ENCODE measurements around the gene EGLN3.

EGLN3 gene

DNA sequence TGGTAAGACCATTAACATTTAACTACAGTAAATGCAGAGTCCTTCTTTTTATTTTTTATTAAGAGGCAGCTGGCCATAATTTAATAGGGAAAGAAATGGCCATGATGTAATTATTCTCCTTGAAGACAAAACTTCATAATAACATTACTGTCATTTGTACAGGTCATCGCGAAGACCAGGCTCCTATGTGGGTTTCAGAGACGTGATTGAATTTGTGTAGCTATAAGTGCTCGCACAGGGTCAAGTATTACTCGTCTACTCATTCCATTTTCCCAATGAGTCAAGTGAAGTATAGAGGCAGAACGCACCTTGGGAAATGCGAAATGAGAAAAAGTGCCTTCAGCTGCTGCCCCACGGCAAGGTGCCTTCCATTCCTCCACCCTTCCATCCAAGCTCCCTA is 40.4 kb downstream of the EGLN3 start:
- ChIA-PET POLR2A (ENCODE audit: low non-redundant PET) (no interaction called here), CTCF (no interaction called here)
- TF ChIP-seq, protein P1, sequence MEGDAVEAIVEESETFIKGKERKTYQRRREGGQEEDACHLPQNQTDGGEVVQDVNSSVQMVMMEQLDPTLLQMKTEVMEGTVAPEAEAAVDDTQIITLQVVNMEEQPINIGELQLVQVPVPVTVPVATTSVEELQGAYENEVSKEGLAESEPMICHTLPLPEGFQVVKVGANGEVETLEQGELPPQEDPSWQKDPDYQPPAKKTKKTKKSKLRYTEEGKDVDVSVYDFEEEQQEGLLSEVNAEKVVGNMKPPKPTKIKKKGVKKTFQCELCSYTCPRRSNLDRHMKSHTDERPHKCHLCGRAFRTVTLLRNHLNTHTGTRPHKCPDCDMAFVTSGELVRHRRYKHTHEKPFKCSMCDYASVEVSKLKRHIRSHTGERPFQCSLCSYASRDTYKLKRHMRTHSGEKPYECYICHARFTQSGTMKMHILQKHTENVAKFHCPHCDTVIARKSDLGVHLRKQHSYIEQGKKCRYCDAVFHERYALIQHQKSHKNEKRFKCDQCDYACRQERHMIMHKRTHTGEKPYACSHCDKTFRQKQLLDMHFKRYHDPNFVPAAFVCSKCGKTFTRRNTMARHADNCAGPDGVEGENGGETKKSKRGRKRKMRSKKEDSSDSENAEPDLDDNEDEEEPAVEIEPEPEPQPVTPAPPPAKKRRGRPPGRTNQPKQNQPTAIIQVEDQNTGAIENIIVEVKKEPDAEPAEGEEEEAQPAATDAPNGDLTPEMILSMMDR (conservative IDR thresholded peaks at IDR 0.05; ENCODE audit: low read depth), result no peak
- no peak for DNase-seq (ENCODE audit: low spot score)
- H3K27ac ChIP-seq, result no peak overlapping the region

DNA sequence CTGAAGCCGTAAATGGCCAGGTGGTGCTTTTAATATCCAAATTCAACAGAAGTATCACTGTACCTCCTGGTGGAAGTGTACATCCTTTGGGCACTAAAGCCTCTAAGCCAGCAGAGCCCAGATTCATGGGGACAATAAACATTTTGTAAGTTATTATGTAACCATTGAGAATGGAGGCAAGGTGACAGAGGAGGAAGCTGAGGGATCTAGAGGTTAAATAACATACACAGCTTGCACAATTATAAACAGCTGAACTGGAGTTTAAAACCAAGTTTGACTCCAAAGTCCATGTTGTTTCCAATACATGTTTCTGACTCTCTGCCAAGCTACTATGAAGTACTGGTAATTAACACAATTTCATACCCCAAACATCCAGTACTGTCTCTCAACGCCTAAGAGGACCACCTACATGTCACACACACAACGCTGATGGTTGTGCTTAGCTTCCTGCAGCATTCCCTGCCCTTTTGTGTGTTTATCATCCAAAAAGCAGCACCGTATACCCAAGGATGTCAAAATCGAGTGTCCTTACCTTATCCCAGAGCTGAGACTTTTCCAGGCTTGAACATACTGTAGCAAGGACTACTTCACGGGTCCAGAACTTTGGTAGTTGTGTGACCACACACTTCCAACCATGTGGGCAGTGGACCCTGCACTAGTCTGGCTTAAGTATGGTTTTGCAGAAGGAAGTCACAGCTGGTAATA is 41.3 kb downstream of the EGLN3 start:
- H3K27ac ChIP-seq, result no peak overlapping the region
- TF ChIP-seq, protein P1 (conservative IDR thresholded peaks at IDR 0.05; ENCODE audit: low read depth), result no peak
- ChIA-PET CTCF (no interaction called here), POLR2A (ENCODE audit: low non-redundant PET) (no interaction called here)
- no peak for DNase-seq (ENCODE audit: low spot score)

DNA sequence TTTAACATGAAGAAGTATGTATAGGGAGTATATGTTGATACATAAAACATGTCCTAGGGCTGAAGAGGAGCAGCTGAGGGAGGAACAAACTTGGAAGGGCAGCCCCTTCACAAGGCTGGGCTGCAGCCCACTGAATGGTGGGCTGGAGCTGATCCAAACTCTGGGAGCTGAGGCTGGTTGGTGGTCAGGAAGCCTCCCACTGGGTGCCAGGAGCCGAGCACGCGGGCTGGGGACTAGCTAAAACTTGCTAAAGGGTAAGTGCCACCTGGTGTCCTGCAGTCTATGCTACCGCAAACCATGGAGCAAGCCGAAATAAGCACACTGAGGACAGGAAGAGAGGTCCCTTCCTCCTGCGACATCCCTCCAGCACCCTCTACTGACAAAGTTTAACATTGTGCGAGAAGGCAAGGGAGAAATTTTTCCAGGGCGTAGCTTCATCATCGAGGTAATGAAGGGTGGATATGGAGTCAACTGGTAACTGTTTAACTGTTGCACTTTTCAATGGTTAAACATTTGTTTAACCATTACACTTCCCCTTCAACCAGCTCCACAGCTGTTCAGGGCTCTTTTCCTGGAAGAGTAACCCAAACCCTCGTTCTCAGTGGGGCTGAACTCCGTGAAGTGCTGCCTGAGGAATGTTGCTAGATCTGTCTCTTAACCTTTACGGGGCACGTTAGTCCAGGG is 42.2 kb downstream of the EGLN3 start:
- TF ChIP-seq, protein P1 (conservative IDR thresholded peaks at IDR 0.05; ENCODE audit: low read depth), result no peak
- ChIA-PET POLR2A (ENCODE audit: low non-redundant PET) (no interaction called here), CTCF (no interaction called here)
- H3K27ac ChIP-seq, result no peak overlapping the region
- no peak for DNase-seq (ENCODE audit: low spot score)

DNA sequence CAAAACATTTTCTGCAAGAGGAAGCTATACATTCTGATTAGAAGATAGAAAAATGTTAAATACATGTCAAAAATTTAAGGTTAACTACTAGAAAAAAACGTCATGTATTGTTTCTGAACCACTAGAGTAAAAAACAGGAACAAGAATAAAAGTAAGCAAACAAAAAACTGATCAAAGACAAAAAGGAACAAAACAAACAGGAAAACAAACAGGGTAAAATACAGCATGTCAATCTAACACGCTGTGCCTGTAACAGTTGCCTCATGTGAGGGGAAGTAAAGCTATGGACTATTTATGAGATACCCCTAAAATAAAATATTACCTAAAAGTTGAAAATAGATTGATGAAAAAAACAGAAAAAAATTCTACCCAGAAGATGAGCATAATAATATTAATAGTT is 43.9 kb downstream of the EGLN3 start:
- TF ChIP-seq, protein P1 (conservative IDR thresholded peaks at IDR 0.05; ENCODE audit: low read depth), result no peak
- DNase-seq (ENCODE audit: low spot score), result no peak
- H3K27ac ChIP-seq, result no peak overlapping the region
- ChIA-PET CTCF (no interaction called here), POLR2A (ENCODE audit: low non-redundant PET) (no interaction called here)

DNA sequence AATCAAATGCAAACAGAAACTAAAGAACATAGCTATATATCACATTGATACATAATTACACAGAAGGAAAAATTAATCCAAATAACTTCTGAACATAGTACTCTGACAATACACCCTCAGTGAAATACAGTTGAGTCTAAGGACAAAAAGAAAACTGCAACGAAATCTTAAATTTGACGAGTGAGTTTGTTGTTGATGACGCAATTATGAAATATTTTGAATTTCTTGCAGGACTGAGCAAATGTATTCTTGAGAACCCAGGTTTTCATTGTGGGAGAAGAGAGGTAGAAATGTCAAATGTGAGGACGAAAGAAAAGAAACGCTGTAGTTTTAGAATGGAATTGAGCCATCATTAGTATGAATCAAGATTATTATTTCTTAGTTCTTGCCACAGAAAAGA is 46.3 kb downstream of the EGLN3 start:
- ChIA-PET POLR2A (ENCODE audit: low non-redundant PET) (no interaction called here), CTCF (no interaction called here)
- H3K27ac ChIP-seq, result no peak overlapping the region
- TF ChIP-seq, protein P1 (conservative IDR thresholded peaks at IDR 0.05; ENCODE audit: low read depth), result no peak
- no peak for DNase-seq (ENCODE audit: low spot score)

DNA sequence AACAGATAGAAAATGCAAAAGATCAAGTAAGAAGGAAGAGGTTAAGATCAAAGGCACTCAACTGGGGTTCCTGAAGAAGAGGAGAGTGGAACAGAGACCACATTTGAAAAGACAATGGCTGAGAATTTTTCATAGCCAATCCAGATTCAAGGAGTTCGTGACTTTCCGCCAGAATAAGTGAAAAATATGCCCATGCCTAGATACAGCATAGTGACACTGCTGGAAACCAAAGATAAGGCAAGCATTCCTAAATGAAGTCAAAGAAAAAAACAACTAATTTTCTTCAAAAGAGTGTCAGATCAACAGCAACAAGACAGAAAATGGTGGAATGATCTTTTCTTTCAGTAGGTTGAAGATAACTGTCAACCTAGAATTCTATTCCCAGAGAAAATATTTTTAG is 47.5 kb downstream of the EGLN3 start:
- TF ChIP-seq, protein P1 (conservative IDR thresholded peaks at IDR 0.05; ENCODE audit: low read depth), result no peak
- no peak for DNase-seq (ENCODE audit: low spot score)
- ChIA-PET POLR2A (ENCODE audit: low non-redundant PET) (no interaction called here), CTCF (no interaction called here)
- H3K27ac ChIP-seq, result no peak overlapping the region

All from RWPE1 (cell line).